H1 (cell line): ENCODE results near the gene SHISA6. TPM values are rescaled to one million over a fixed set of nuclear protein-coding genes. Genes with fewer than 3 reads are reported as not detected.

Experiments used
- CTCF ChIA-PET: fragments of 300-600 bp; sonication (Branson Sonifier 250); formaldehyde crosslinking; loops from one replicate; lab custom pipeline; 2021; ENCODE audit not compliant: partially characterized antibody; lab: Charles Lee
- POLR2A ChIA-PET: fragments of 300-600 bp; sonication (Branson Sonifier 250); formaldehyde crosslinking; loops from one replicate; lab custom pipeline; 2021; ENCODE audit warnings: inconsistent platforms; ENCODE audit not compliant: partially characterized antibody; lab: Charles Lee
- DNase-seq, 2 experiments: peaks; one replicate each; pipeline versions ENCODE4 v3.0.0 to v3.0.0-alpha.2; 2010 to 2022; ENCODE audit warnings: low spot score in 2 of 2, low read depth in 1 of 2, mixed read lengths in 1 of 2
- FAIRE-seq: peaks from 2 replicates; lab custom pipeline; 2011; peaks lifted over from hg19 to GRCh38; lab: Jason Lieb, UNC
- H2AFZ ChIP-seq: 2 replicates; pipeline ENCODE4 v1.8.1; 2012; ENCODE audit warnings: low read length, inconsistent platforms
- H2AK5ac ChIP-seq: 2 replicates; pipeline ENCODE4 v1.6.1; 2013; ENCODE audit warnings: low read depth, low read length
- H2BK120ac ChIP-seq: replicated peaks from 2 replicates; pipeline ENCODE3; 2013; ENCODE audit warnings: low read depth, low read length, inconsistent platforms
- H2BK12ac ChIP-seq: 2 replicates; pipeline ENCODE4 v1.6.1; 2013; ENCODE audit warnings: low read depth, low read length
- H2BK15ac ChIP-seq: 2 replicates; pipeline ENCODE4 v1.6.1; 2013; ENCODE audit warnings: low read length
- H2BK20ac ChIP-seq: 2 replicates; pipeline ENCODE4 v1.6.1; 2013; ENCODE audit warnings: low read length
- H2BK5ac ChIP-seq: 2 replicates; pipeline ENCODE4 v1.6.1; 2013; ENCODE audit warnings: low read depth, low read length
- H3K14ac ChIP-seq: 2 replicates; pipeline ENCODE4 v1.6.1; 2013; ENCODE audit warnings: inconsistent platforms; ENCODE audit not compliant: insufficient read length
- H3K18ac ChIP-seq: 2 replicates; pipeline ENCODE4 v1.6.1; 2013; ENCODE audit warnings: low read length; ENCODE audit errors: extremely low read depth
- H3K23ac ChIP-seq: 2 replicates; pipeline ENCODE4 v1.6.1; 2013; ENCODE audit warnings: inconsistent platforms; ENCODE audit not compliant: insufficient read length
- H3K23me2 ChIP-seq: 2 replicates; pipeline ENCODE4 v1.6.1; 2013; ENCODE audit warnings: low read depth, low read length
- H3K27ac ChIP-seq: 2 replicates; pipeline ENCODE4 v1.6.1; 2011; ENCODE audit warnings: low read depth, low read length, inconsistent platforms
- H3K27me3 ChIP-seq, 4 experiments: replicated peaks in 1 of 4; 1 replicate in 1 of 4; 2 replicates in 3 of 4; pipeline versions ENCODE4 v1.6.1 to v1.8.1; 2011 to 2013; ENCODE audit warnings: low read length in 3 of 4, mild to moderate bottlenecking in 3 of 4, inconsistent platforms in 2 of 4, mixed read lengths in 2 of 4, moderate library complexity in 1 of 4; ENCODE audit not compliant: control insufficient read depth in 3 of 4, insufficient read depth in 3 of 4; ENCODE audit errors: extremely low read depth in 1 of 4
- H3K36me3 ChIP-seq, 4 experiments: 2 replicates each; pipeline versions ENCODE4 v1.6.1 to v1.8.1; 2011 to 2013; ENCODE audit warnings: mild to moderate bottlenecking in 4 of 4, low read length in 3 of 4, moderate library complexity in 2 of 4, control low read depth in 1 of 4, inconsistent platforms in 1 of 4; ENCODE audit not compliant: insufficient read depth in 4 of 4, control insufficient read depth in 2 of 4
- H3K4ac ChIP-seq: replicated peaks from 2 replicates; pipeline ENCODE3; 2013; ENCODE audit warnings: low read length, low read depth, mixed read lengths, inconsistent platforms; ENCODE audit not compliant: insufficient read length
- H3K4me1 ChIP-seq, 4 experiments: replicated peaks in 1 of 4; 1 replicate in 1 of 4; 2 replicates in 3 of 4; pipeline versions ENCODE4 v1.6.1 to v1.8.1; 2011 to 2013; ENCODE audit warnings: low read length in 3 of 4, inconsistent platforms in 2 of 4, mixed read lengths in 1 of 4; ENCODE audit not compliant: insufficient read depth in 4 of 4, control insufficient read depth in 3 of 4
- H3K4me2 ChIP-seq, 2 experiments: 2 replicates each; pipeline versions ENCODE4 v1.6.1 to v1.8.1; 2011 to 2013; ENCODE audit warnings: low read depth in 2 of 2, low read length in 2 of 2, control low read depth in 1 of 2, inconsistent platforms in 1 of 2, mild to moderate bottlenecking in 1 of 2; ENCODE audit not compliant: insufficient read depth in 1 of 2
- H3K4me3 ChIP-seq, 4 experiments: fragments of 200-600, 300-600 bp in 1 of 4; sonication (generic), shearing (Covaris generic), sonication (Bioruptor Twin) in 1 of 4; 2 replicates each; pipeline versions ENCODE4 v1.5.1 to v1.8.1; 2011 to 2016; ENCODE audit warnings: low read length in 4 of 4, low read depth in 3 of 4, control low read depth in 2 of 4, inconsistent platforms in 2 of 4, mild to moderate bottlenecking in 2 of 4, mixed read lengths in 1 of 4, moderate library complexity in 1 of 4; ENCODE audit not compliant: insufficient read depth in 2 of 4; ENCODE audit errors: extremely low read depth in 1 of 4
- H3K56ac ChIP-seq: replicated peaks from 2 replicates; pipeline ENCODE3; 2013; ENCODE audit warnings: low read depth, mild to moderate bottlenecking, mixed read lengths, low read length, inconsistent platforms; ENCODE audit not compliant: insufficient read length
- H3K79me1 ChIP-seq: 2 replicates; pipeline ENCODE4 v1.6.1; 2013; ENCODE audit warnings: low read depth, low read length, control low read depth
- H3K79me2 ChIP-seq, 2 experiments: 2 replicates each; pipeline versions ENCODE4 v1.6.1 to v1.8.1; 2012 to 2013; ENCODE audit warnings: low read length in 2 of 2, mild to moderate bottlenecking in 2 of 2, inconsistent platforms in 1 of 2; ENCODE audit not compliant: insufficient read depth in 2 of 2, control insufficient read depth in 1 of 2
- H3K9ac ChIP-seq, 4 experiments: replicated peaks in 1 of 4; 1 replicate in 1 of 4; 2 replicates in 3 of 4; pipeline versions ENCODE4 v1.6.1 to v1.8.1; 2011 to 2013; ENCODE audit warnings: low read depth in 3 of 4, low read length in 3 of 4, control low read depth in 2 of 4, mild to moderate bottlenecking in 2 of 4, moderate library complexity in 2 of 4, inconsistent platforms in 1 of 4; ENCODE audit errors: extremely low read depth in 1 of 4
- H3K9me3 ChIP-seq, 2 experiments: 2 replicates each; pipeline versions ENCODE4 v1.6.1 to v1.8.1; 2012 to 2013; ENCODE audit warnings: mild to moderate bottlenecking in 2 of 2, moderate library complexity in 2 of 2, control low read depth in 1 of 2, inconsistent platforms in 1 of 2, low read depth in 1 of 2, low read length in 1 of 2, mixed read lengths in 1 of 2; ENCODE audit not compliant: insufficient read depth in 2 of 2
- H4K20me1 ChIP-seq, 2 experiments: replicated peaks in 1 of 2; 2 replicates each; pipeline versions ENCODE3 to v1.8.1; 2011 to 2013; ENCODE audit warnings: inconsistent platforms in 2 of 2, low read length in 2 of 2, mild to moderate bottlenecking in 1 of 2; ENCODE audit not compliant: insufficient read depth in 2 of 2, control insufficient read depth in 1 of 2
- H4K5ac ChIP-seq: 2 replicates; pipeline ENCODE4 v1.6.1; 2013; ENCODE audit warnings: low read length, low read depth, mixed read lengths, inconsistent platforms; ENCODE audit not compliant: insufficient read length
- H4K8ac ChIP-seq: 2 replicates; pipeline ENCODE4 v1.8.0; 2013; ENCODE audit warnings: mild to moderate bottlenecking, moderate library complexity, low read length, inconsistent platforms; ENCODE audit not compliant: insufficient read depth; ENCODE audit errors: extremely low read depth
- H4K91ac ChIP-seq: replicated peaks from 2 replicates; pipeline ENCODE3; 2013; ENCODE audit warnings: low read length, mixed read lengths, inconsistent platforms; ENCODE audit not compliant: insufficient read length
- CHD2 ChIP-seq: IDR thresholded peaks from 2 replicates; pipeline ENCODE4 v1.6.1; 2012; ENCODE audit warnings: low read length, improper control_type of control experiment
- WGBS, 2 experiments: shearing (Covaris generic) in 1 of 2; methylation state at CpG; one replicate each; pipeline versions ENCODE4 v1.1.6 to v1.1.7; 2013 to 2015; ENCODE audit warnings: low lambda C conversion rate in 2 of 2, mixed read lengths in 2 of 2, inconsistent platforms in 1 of 2, low coverage in 1 of 2, missing lambda C conversion rate in 1 of 2; ENCODE audit not compliant: insufficient replicate concordance in 2 of 2, insufficient coverage in 1 of 2, insufficient read length in 1 of 2; ENCODE audit errors: extremely low coverage in 1 of 2, missing lambda C conversion rate in 1 of 2; 5-methylcytosine and 5-hydroxymethylcytosine counted together
- polyA plus RNA-seq, 7 experiments: library from polyadenylated mRNA; depleted of rRNA in 3 of 7; stranded (reverse) in 5 of 7; unstranded in 2 of 7; fragments of >200 nt in 5 of 7; fragments of 200-250 nt in 2 of 7; gene quantifications; 1 replicate in 5 of 7; 2 replicates in 1 of 7; 4 replicates in 1 of 7; pipeline versions ENCODE4 v1.2.1 to v1.2.3, GENCODE V29; 2011 to 2013; ENCODE audit warnings: missing spikeins in 2 of 7, mixed read lengths in 2 of 7
- total RNA-seq: library from RNA; stranded (reverse); fragmentation: NEBNext Ultra II Directional; extraction: Animal tissue kit (Norgen Biotek cat#: 25700); gene quantifications from 2 replicates; pipeline ENCODE4 v1.2.1, GENCODE V29; 2021

Gene SHISA6
- total and polyA plus RNA-seq, 2 of the 8 experiments (the other 6 are each of a cell fraction or from before 2014, with no cell fraction given), result 2.9 to 4.8 TPM

DNA sequence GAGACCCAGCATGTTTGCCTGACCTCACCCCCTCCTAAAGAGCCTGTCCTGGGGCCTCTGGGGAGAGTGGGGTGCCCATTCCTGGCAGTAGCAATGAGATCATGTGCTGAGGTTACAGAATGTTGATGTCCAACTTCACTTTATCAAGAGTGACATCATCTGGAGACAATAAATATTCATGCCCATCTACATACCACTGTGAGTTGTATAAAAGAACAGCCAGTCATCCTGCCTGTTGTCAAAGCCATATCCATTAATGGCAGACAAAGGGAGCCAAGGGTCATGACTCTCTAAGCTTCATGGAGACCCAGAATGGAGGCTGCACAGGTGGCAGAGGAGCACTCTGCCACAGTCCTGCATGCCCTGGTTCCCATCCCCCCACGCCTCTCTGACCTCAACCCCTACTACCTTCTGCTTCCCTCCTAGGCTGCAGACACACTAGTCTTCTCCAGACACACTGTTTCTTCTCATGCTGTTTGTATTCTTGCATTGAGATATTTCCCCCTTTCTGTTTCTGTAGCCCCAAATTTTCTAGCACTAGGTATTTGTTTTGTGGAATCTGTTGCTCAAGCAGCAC, 27.1 kb downstream of the SHISA6 start:
- no peak overlapping the region for H3K4ac ChIP-seq
- no peak overlapping the region for H4K5ac ChIP-seq
- no peaks in the 10 kb centered on the region for H4K20me1 ChIP-seq
- H3K14ac ChIP-seq, result no peak overlapping the region
- CTCF ChIA-PET, result interaction anchor here (1.3 to 2.9 kb wide), 3 partner anchors 17 to 30 kb away, joined by 4 to 17 read pairs (median 13); no protein-coding TSS in a partner anchor
- H3K4me1 ChIP-seq, result no peaks in the 10 kb centered on the region
- peaks cover 11 to 12% of the 10 kb centered on the region in 2 experiments; a peak in 3 of 4 replicates for H3K9me3 ChIP-seq
- 93% methylated on average over 1 of the region's 1 CpG; no CpG with 5 or more reads in 1 of the 2 experiments for WGBS, 2 experiments
- no peak overlapping the region for H2BK20ac ChIP-seq
- H3K18ac ChIP-seq, result no peak overlapping the region
- H3K4me2 ChIP-seq, result no peak overlapping the region
- no peak overlapping the region for H3K4me3 ChIP-seq
- H2AFZ ChIP-seq, result no peak overlapping the region
- no peaks in the 10 kb centered on the region for H3K79me2 ChIP-seq
- no peak overlapping the region for H2BK120ac ChIP-seq
- H3K23ac ChIP-seq, result no peak overlapping the region
- H2AK5ac ChIP-seq, result no peak overlapping the region
- TF ChIP-seq CHD2, result no peak
- no peaks in the 10 kb centered on the region for H3K27me3 ChIP-seq
- H2BK15ac ChIP-seq, result no peak overlapping the region
- FAIRE-seq (no peak), DNase-seq (no peak)
- H4K91ac ChIP-seq, result no peak overlapping the region
- H3K79me1 ChIP-seq, result no peaks in the 10 kb centered on the region
- no peak overlapping the region for H4K8ac ChIP-seq
- peaks cover 0 to 9% (median under 1%) of the 10 kb centered on the region in 4 experiments; a peak in 4 of 8 replicates for H3K36me3 ChIP-seq
- H2BK5ac ChIP-seq, result no peak overlapping the region
- no peak overlapping the region for H3K9ac ChIP-seq
- no peak overlapping the region for H2BK12ac ChIP-seq
- no peak overlapping the region for H3K56ac ChIP-seq
- no peak overlapping the region for H3K27ac ChIP-seq
- no peaks in the 10 kb centered on the region for H3K23me2 ChIP-seq
- POLR2A ChIA-PET, result no interaction called here
